ENCODE results near the gene LY9. TPM values are rescaled to one million over a fixed set of nuclear protein-coding genes. Genes with fewer than 3 reads are reported as not detected.

LY9 gene
- total RNA-seq, 1 experiment from 2014 or later, result not detected

DNA sequence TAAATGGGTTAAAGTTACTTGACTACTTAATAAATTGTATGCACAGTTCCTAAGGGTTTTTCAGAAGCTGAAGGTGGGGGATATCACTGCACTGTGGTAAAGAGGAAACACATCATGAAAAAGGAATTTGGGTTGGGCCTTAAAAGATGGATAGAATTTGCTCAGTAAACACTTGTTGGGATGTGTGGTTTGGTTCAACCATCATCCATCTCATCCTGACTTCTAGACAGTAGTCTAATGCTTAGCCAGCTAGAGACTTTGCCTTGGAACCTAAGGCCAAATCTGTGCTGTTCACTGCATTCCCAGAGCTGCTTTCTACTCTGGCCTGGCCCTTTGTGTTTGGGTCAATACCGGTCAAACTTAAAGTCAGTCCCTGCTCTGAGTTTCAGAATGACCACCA lies 30.6 kb downstream of the LY9 start:
- no peak for DNase-seq (ENCODE audit: low spot score)
- Histone ChIP-seq H3K27me3 (replicated peaks; ENCODE audit: insufficient read depth, low read depth, low read length, poor library complexity) (peaks cover 4% of the 10 kb centered on the region), H3K36me3 (ENCODE audit: insufficient read depth, low read length, poor library complexity, severe bottlenecking) (no peaks in the 10 kb centered on the region), H3K4me1 (ENCODE audit: insufficient read depth, low read length, poor library complexity, severe bottlenecking) (no peaks in the 10 kb centered on the region), H3K4me3 (ENCODE audit: low read depth, low read length, poor library complexity, severe bottlenecking) (no peak overlapping the region), H3K27ac (ENCODE audit: low read depth, low read length, poor library complexity, severe bottlenecking) (no peak overlapping the region), H3K9me3 (ENCODE audit: low read depth, low read length, poor library complexity, severe bottlenecking) (no peaks in the 10 kb centered on the region)
- intact Hi-C loops (cut with micrococcal nuclease; ENCODE audit: unreplicated experiment), result loop anchor here (5.0 kb wide), 1 partner anchor 99 kb away; no protein-coding TSS in a partner anchor
- ChIA-PET CTCF (no interaction called here), POLR2A (ENCODE audit: low non-redundant PET) (no interaction called here)
- TF ChIP-seq, protein P1, sequence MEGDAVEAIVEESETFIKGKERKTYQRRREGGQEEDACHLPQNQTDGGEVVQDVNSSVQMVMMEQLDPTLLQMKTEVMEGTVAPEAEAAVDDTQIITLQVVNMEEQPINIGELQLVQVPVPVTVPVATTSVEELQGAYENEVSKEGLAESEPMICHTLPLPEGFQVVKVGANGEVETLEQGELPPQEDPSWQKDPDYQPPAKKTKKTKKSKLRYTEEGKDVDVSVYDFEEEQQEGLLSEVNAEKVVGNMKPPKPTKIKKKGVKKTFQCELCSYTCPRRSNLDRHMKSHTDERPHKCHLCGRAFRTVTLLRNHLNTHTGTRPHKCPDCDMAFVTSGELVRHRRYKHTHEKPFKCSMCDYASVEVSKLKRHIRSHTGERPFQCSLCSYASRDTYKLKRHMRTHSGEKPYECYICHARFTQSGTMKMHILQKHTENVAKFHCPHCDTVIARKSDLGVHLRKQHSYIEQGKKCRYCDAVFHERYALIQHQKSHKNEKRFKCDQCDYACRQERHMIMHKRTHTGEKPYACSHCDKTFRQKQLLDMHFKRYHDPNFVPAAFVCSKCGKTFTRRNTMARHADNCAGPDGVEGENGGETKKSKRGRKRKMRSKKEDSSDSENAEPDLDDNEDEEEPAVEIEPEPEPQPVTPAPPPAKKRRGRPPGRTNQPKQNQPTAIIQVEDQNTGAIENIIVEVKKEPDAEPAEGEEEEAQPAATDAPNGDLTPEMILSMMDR (conservative IDR thresholded peaks at IDR 0.05; ENCODE audit: low read depth, low read length), result no peak
- TF ChIP-seq EZH2 (IDR thresholded peaks at IDR 0.05; ENCODE audit: borderline replicate concordance, low read depth, low read length, poor library complexity, severe bottlenecking), result no peak
- no TSS peak for BruUV-seq (replicated peaks)

DNA sequence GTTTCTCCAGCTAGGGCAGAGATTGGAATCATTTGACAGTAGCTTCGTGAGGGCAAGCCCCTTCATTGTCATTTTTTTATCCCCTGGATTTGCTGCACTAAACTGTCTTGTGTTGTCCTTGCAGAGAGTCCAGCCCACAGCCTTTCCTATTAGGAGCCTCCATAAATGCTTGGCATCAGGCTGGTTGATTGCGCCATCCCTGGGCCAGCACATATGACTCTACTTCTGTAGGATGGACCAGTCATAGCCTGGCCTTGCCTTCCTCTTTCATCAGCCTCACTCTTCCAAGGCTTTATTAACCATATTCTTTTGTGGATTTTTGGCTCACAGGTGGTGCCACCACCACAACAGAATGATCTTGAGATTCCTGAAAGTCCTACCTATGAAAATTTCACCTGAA lies 31.4 kb downstream of the LY9 start:
- TF ChIP-seq EZH2 (IDR thresholded peaks at IDR 0.05; ENCODE audit: borderline replicate concordance, low read depth, low read length, poor library complexity, severe bottlenecking), result no peak
- TF ChIP-seq, protein P1 (conservative IDR thresholded peaks at IDR 0.05; ENCODE audit: low read depth, low read length), result no peak
- H3K27me3 ChIP-seq (replicated peaks; ENCODE audit: insufficient read depth, low read depth, low read length, poor library complexity), result peaks cover 4% of the 10 kb centered on the region
- H3K4me3 ChIP-seq (ENCODE audit: low read depth, low read length, poor library complexity, severe bottlenecking), result no peak overlapping the region
- BruUV-seq (replicated peaks), result no TSS peak
- intact Hi-C loops (cut with micrococcal nuclease; ENCODE audit: unreplicated experiment), result loop anchor here (5.0 kb wide), 1 partner anchor 100 kb away; no protein-coding TSS in a partner anchor
- H3K27ac ChIP-seq (ENCODE audit: low read depth, low read length, poor library complexity, severe bottlenecking), result no peak overlapping the region
- ChIA-PET CTCF (no interaction called here), POLR2A (ENCODE audit: low non-redundant PET) (no interaction called here)
- DNase-seq (ENCODE audit: low spot score), result no peak
- H3K36me3 ChIP-seq (ENCODE audit: insufficient read depth, low read length, poor library complexity, severe bottlenecking), result no peaks in the 10 kb centered on the region
- no peaks in the 10 kb centered on the region for H3K9me3 ChIP-seq (ENCODE audit: low read depth, low read length, poor library complexity, severe bottlenecking)
- no peaks in the 10 kb centered on the region for H3K4me1 ChIP-seq (ENCODE audit: insufficient read depth, low read length, poor library complexity, severe bottlenecking)

DNA sequence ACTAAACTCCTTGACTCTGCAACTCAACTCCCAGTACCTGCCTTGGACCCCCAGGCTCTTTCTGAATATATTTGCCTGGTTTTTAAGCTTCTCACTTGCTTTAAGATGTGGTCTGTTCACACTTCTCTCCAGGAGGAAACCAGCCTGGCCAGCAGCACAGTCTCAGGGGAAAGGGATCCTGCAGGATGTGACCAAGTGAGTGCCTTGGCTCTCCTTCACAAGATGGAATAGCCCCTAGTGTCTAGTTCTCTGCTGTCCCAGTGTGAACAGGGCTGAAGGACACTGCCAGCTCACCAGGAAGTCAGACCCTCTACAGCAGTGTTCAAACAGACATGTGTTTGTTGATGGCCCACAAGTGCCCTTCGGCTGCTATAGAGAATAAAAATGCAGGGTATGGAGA lies 33.8 kb downstream of the LY9 start:
- intact Hi-C loops (cut with micrococcal nuclease; ENCODE audit: unreplicated experiment), result loop anchor here (5.0 kb wide), 1 partner anchor 102 kb away; no protein-coding TSS in a partner anchor

More for the DNA sequence above, 33.8 kb downstream of the LY9 start:
- TF ChIP-seq EZH2 (IDR thresholded peaks at IDR 0.05; ENCODE audit: borderline replicate concordance, low read depth, low read length, poor library complexity, severe bottlenecking), result no peak
- TF ChIP-seq, protein P1 (conservative IDR thresholded peaks at IDR 0.05; ENCODE audit: low read depth, low read length), result no peak
- Histone ChIP-seq H3K36me3 (ENCODE audit: insufficient read depth, low read length, poor library complexity, severe bottlenecking) (no peaks in the 10 kb centered on the region), H3K27me3 (replicated peaks; ENCODE audit: insufficient read depth, low read depth, low read length, poor library complexity) (peaks cover 4% of the 10 kb centered on the region), H3K9me3 (ENCODE audit: low read depth, low read length, poor library complexity, severe bottlenecking) (no peaks in the 10 kb centered on the region), H3K27ac (ENCODE audit: low read depth, low read length, poor library complexity, severe bottlenecking) (no peak overlapping the region), H3K4me3 (ENCODE audit: low read depth, low read length, poor library complexity, severe bottlenecking) (no peak overlapping the region), H3K4me1 (ENCODE audit: insufficient read depth, low read length, poor library complexity, severe bottlenecking) (no peaks in the 10 kb centered on the region)
- ChIA-PET CTCF (interaction anchor here (1.1 kb wide), 1 partner anchor 49 kb away, joined by 3 read pairs; no protein-coding TSS in a partner anchor), POLR2A (ENCODE audit: low non-redundant PET) (no interaction called here)
- BruUV-seq (replicated peaks), result no TSS peak
- DNase-seq (ENCODE audit: low spot score), result no peak
